Transverse colon (tissue), 4 donors: ENCODE measurements around the gene CFAP97. TPM values are rescaled to one million over a fixed set of nuclear protein-coding genes. Genes with fewer than 3 reads are reported as not detected.

Source experiments
- DNase-seq: peaks from one replicate; pipeline ENCODE4 v3.0.0-alpha.2; 2019
- H3K27ac ChIP-seq, 4 donors: fragments of 200-600 bp; sonication (generic); 2 replicates each; pipeline ENCODE4 v1.5.1; 2016 to 2018; ENCODE audit warnings: inconsistent platforms in 4 of 4
- H3K27me3 ChIP-seq: fragments of 200-600 bp; sonication (generic); 2 replicates; pipeline ENCODE4 v1.5.1; 2017; ENCODE audit warnings: inconsistent platforms
- H3K36me3 ChIP-seq, 4 donors: fragments of 200-600 bp; sonication (generic); 2 replicates each; pipeline ENCODE4 v1.5.1; 2017 to 2019; ENCODE audit warnings: inconsistent platforms in 4 of 4
- H3K4me1 ChIP-seq, 4 donors: fragments of 200-600 bp; sonication (generic); 2 replicates each; pipeline ENCODE4 v1.5.1; 2017 to 2020; ENCODE audit warnings: inconsistent platforms in 4 of 4
- H3K4me3 ChIP-seq, 4 donors: fragments of 200-600 bp; sonication (generic); 1 replicate in 1 of 4; 2 replicates in 3 of 4; pipeline versions ENCODE4 v1.5.1 to v1.6.1; 2017 to 2019; ENCODE audit warnings: inconsistent platforms in 4 of 4
- H3K9me3 ChIP-seq, 2 donors: fragments of 200-600 bp; sonication (generic); 2 replicates each; pipeline ENCODE4 v1.5.1; 2017 to 2019; ENCODE audit warnings: inconsistent platforms in 2 of 2
- POLR2A ChIP-seq: fragments of 450-650 bp; IDR thresholded peaks from one replicate; pipeline ENCODE4 v1.6.1; 2016; ENCODE audit warnings: antibody characterized with exemption, mild to moderate bottlenecking, moderate library complexity
- POLR2AphosphoS5 ChIP-seq, 3 donors: sonication (generic); formaldehyde crosslinking; IDR thresholded peaks; one replicate each; pipeline ENCODE4 v1.6.1; 2016; ENCODE audit warnings: antibody characterized with exemption in 3 of 3
- in situ Hi-C, 4 donors: fragments of 200-750 bp; cut with MboI; loops; one replicate each; pipeline versions ENCODE4 v1.15.0 to v1.15.1; 2017; ENCODE audit warnings: low sequenced_read_pairs in 3 of 4, low pct_ligation_motif_present in 1 of 4, low pct_unique_long_range_greater_than_20kb in 1 of 4
- intact Hi-C: fragments of 100-400 bp; cut with DNase I; formaldehyde crosslinking; loops from one replicate; pipeline ENCODE4 v1.15.1; 2023; ENCODE audit warnings: low total_unique reads
- total RNA-seq, 4 donors: library from RNA; depleted of rRNA; stranded (reverse); fragments of >200 nt; gene quantifications; one replicate each; pipeline ENCODE4 v1.1.0, GENCODE V29; 2016

Gene CFAP97
- total RNA-seq, 4 donors from 2014 or later: 4.6 to 17.1 (median 9.3) TPM

DNA sequence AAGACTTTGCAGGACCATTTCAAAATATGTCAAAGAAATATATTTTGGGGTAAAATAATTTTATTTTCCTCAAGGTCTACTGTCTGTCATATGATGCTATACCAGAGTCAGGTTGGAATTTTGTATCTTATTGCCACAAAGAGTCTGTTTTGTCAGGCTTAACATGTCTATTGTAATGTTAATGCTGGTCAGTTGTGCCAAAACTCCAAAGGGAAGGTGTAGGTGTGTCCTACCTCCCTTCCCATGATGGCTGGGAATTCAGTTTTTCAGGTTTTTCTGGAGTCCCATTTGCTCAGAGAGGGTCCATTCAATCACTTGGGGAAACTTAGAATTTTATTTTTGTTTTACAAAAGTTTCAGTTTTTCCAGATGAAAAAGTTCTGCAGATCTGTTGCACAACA is 94.1 kb downstream of the CFAP97 start:
- in situ Hi-C loops (no loop called here), intact Hi-C loops (no loop called here)
- Histone ChIP-seq H3K27me3 (no peaks in the 10 kb centered on the region), H3K27ac (no peak overlapping the region), H3K36me3 (no peaks in the 10 kb centered on the region), H3K4me1 (peaks cover 0 to 9% (median 0%) of the 10 kb centered on the region in 4 donors), H3K9me3 (no peaks in the 10 kb centered on the region), H3K4me3 (no peak overlapping the region)
- TF ChIP-seq POLR2AphosphoS5 (IDR thresholded peaks at IDR 0.05) (no peak), POLR2A (no peak)
- no peak for DNase-seq

Other genes starting within 250 kb of the CFAP97 start
- gene HELT, start 185.5 kb downstream of the CFAP97 start, total RNA-seq: not detected
- 10 to 100 TPM; 20.9 to 57.6 (median 25.8) TPM for gene SLC25A4, start 60.7 kb downstream of the CFAP97 start, total RNA-seq
- gene SNX25, start 5.6 kb upstream of the CFAP97 start, total RNA-seq: 10 to 100 TPM; 17.1 to 68.5 (median 19.5) TPM
- 10 to 100 TPM in 1 of 4 donors, under 1 TPM in 2, not detected in 1; 0.55 to 20.1 (median 0.64) TPM for gene LRP2BP, start 191.9 kb upstream of the CFAP97 start, total RNA-seq
- 10 to 100 TPM in 1 of 4 donors, 1 to 10 TPM in 3; 2.0 to 10.0 (median 7.1) TPM for gene ANKRD37, start 192.8 kb upstream of the CFAP97 start, total RNA-seq
- 10 to 100 TPM in 3 of 4 donors, 1 to 10 TPM in 1; 5.2 to 48.4 (median 21.5) TPM for gene UFSP2, start 222.0 kb upstream of the CFAP97 start, total RNA-seq